GM12874 (cell line): ENCODE results near the gene ERP27.

ENCODE experiments used
- CTCF ChIP-seq: IDR thresholded peaks from 2 replicates; pipeline ENCODE4 v1.5.1; 2011; ENCODE audit warnings: low read depth, mild to moderate bottlenecking, control low read depth, low read length, moderate library complexity; ENCODE audit not compliant: insufficient read depth

Gene ERP27

DNA sequence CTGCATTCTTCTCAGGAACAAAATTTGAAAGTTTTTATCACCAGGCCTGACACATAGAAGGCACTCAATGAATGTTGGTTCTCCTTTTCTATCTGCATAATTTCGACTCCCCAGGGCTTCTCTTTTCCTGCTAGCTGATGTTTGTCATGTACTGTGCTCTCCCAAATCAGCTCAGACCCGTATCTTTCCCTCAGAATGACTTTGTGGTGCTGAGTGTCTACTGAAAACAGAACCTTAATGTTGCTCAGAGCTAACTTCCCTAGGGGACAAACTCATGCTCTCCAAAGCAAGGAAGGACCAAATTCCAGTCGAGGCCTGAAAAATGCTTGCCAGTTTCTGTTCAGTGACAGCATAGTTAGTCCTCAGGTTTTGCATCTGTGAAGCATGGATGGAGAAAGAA is 21.1 kb upstream of the ERP27 start:
- TF ChIP-seq CTCF: no peak

DNA sequence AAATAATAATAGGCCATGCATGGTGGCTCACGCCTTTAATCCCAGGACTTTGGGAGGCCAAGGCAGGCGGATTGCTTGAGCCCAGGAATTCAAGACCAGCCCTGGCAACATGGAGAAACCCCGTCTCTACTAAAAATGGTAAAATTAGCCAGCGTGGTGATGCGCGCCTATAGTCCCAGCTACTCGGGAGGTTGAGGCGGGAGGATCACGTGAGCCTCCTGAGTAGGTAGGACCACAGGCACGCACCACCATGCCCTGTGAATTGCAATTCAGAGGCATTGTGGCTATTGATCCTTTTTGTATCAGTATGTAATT is 20.7 kb upstream of the ERP27 start:
- no peak for TF ChIP-seq CTCF

DNA sequence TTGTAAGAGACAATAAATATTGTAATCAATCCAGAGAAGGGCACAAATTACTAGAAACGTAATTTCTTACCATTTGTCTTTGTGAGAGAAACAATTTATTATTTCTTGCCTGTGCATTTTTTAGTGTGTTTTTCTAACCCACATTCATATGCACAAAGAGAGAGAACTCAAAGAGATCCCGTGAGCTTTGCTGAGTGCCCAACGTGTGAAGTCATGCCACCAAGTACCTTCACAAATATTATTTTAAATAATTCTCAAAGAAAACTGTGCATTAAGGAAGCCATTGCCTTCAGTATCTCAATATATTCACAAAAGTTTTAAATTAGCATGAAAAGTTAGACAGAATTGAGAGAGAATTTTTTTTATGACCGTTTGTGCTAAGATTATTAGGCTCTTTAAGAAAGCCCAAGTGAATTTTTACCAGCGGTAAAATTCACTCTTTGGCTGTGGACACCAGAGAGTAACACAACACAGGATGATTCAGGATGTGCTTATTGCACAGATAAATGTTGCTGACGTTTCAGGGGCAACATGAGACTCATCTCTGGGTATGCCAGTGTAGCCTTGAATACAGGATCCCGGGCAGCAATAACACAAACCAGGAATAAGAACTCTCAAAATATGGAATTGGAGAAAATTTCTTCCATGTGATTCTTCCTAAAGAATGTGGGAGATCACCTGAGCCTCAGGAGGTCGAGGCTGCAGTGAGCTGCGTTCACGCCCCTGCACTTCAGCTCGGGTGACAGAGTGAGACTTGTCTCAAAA is 20.2 kb upstream of the ERP27 start:
- no peak for TF ChIP-seq CTCF

DNA sequence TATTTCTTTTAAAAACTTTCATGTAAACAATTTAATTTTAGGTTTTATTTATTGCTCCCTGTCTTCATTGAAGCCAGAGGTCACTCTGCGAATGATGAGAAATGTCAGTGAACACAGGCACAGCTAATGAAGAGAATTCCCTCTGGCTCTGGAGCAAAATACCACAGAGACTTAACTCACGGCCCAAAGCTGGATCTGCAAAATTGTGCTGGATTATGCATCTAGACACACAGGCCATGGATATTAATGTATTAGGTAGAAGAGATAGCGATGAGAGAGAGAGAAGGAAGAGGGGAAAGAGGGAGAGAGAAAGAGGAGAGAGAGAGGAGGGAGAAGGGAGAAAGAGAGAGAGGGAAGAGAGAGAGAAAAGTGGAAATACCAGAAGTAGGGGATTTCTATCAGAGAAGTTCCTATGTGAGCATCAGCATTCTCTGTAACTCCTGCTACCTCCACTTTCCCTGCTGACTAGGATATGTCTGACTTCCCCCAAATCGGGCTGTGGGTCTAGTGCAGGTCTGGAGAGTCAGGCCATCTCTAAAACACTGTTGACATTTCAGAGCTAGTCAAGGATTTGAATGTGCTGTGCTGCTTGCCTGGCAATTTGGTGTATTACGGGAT is 19.3 kb upstream of the ERP27 start:
- TF ChIP-seq CTCF: no peak

GRCh38 chr12:14956905-14957304 is 18.6 kb upstream of the ERP27 start:
- TF ChIP-seq CTCF: no peak

GRCh38 chr12:14956024-14956891 is 17.9 kb upstream of the ERP27 start:
- no peak for TF ChIP-seq CTCF

DNA sequence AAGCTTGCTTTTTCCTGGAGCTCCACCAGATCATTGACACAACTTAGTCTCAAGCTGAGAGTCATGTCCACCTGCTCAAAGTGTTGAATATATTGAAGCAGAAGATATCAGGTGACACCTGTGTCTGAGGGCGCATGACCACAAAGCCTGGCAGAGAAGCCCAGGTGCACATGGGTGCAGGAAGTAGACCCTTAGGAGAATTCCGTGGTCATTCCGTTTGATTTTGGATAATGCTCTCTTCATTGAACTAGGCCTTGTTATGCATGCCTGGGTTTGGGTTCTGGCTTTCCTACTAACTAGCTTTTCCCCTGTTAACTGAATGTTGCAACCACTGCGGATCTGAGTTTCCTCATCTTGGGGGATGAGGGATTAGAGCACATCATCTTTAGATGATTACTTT is 15.9 kb upstream of the ERP27 start:
- TF ChIP-seq CTCF: no peak
